Measurements from ENCODE around the gene PHF5A.
"Not testable (repeated sequence)": the region's sequence is repeated elsewhere in the genome, so short reads cannot be mapped to it uniquely, and the experiment has no call there.

Gene PHF5A

DNA sequence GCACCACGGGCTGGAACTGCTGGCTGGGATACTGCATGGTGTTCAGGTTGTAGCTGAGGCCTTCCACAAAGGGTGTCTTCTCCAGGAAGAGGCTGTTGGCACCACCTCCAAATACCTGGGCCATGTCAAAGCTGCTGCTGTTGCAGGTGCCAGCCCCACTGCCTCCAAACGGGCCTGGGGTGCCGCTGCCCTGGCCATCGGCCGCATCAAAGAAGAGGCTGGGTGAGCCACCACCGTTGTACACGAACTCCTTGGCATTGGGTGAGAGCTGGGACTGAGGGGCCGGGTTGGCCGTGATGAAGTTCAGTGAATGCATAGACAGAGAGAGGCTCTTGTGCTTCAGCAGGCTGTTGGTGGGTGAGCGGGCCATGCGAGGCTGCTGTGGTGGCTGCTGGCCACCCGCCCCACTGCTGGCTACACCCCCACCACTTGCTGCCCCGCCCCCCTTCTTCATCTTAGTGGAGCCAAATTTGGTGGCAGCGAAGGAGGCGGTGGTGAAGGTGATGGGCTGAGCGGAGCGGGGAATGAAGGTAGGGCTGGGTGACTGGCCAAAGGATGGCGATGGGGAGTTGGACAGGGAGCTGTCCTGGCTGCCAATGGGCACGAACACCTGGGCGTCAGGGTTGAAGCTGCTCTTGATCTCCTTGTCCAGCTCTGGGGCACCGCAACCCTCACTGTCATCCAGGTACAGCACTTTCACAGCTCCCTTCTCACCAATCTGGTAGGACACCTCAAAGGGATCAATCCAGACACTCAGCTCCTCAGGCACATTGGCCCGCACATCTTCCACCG lies 32.0 kb downstream of the PHF5A start:
- no peak overlapping the region for H3K9ac ChIP-seq (ENCODE audit: low read length in 5 of 5)
- H3K36me3 ChIP-seq (ENCODE audit: control insufficient read depth in 5 of 5, insufficient read depth in 5 of 5, low read length in 5 of 5) = peaks cover 0 to 60% (median 50%) of the 10 kb centered on the region in 5 donors

GRCh38 chr22:41435560-41435959 lies 32.9 kb downstream of the PHF5A start:
- peaks cover 2 to 67% (median 58%) of the 10 kb centered on the region in 5 donors for H3K4me1 ChIP-seq (ENCODE audit: control insufficient read depth in 5 of 5, insufficient read depth in 5 of 5, low read length in 5 of 5)
- no peaks in the 10 kb centered on the region for H3K9me3 ChIP-seq (ENCODE audit: control insufficient read depth in 5 of 5, low read length in 5 of 5)
- no peaks in the 10 kb centered on the region for H3K27me3 ChIP-seq (ENCODE audit: control insufficient read depth in 5 of 5, insufficient read depth in 4 of 5, low read length in 5 of 5)
- no peak overlapping the region for H3K4me3 ChIP-seq (ENCODE audit: low read depth in 1 of 5, low read length in 5 of 5)
- peaks cover 0 to 61% (median 49%) of the 10 kb centered on the region in 5 donors for H3K36me3 ChIP-seq (ENCODE audit: control insufficient read depth in 5 of 5, insufficient read depth in 5 of 5, low read length in 5 of 5)
- H3K27ac ChIP-seq (ENCODE audit: low read depth, low read length) = peak overlapping the region; percentile 50
- H3K9ac ChIP-seq (ENCODE audit: low read length in 5 of 5) = peak overlapping the region in 1 of 5 donors; percentile 59

More for the DNA sequence above, 32.0 kb downstream of the PHF5A start:
- H3K4me3 ChIP-seq (ENCODE audit: low read depth in 1 of 5, low read length in 5 of 5) = no peak overlapping the region
- no peaks in the 10 kb centered on the region for H3K27me3 ChIP-seq (ENCODE audit: control insufficient read depth in 5 of 5, insufficient read depth in 4 of 5, low read length in 5 of 5)
- no peaks in the 10 kb centered on the region for H3K9me3 ChIP-seq (ENCODE audit: control insufficient read depth in 5 of 5, low read length in 5 of 5)
- H3K27ac ChIP-seq (ENCODE audit: low read depth, low read length) = no peak overlapping the region
- H3K4me1 ChIP-seq (ENCODE audit: control insufficient read depth in 5 of 5, insufficient read depth in 5 of 5, low read length in 5 of 5) = peaks cover 2 to 71% (median 59%) of the 10 kb centered on the region in 5 donors

GRCh38 chr22:41434361-41435003 lies 34.0 kb downstream of the PHF5A start:
- peak overlapping the region; percentile 41 for H3K27ac ChIP-seq (ENCODE audit: low read depth, low read length)
- H3K27me3 ChIP-seq (ENCODE audit: control insufficient read depth in 5 of 5, insufficient read depth in 4 of 5, low read length in 5 of 5); H3K4me3 ChIP-seq (ENCODE audit: low read depth in 1 of 5, low read length in 5 of 5); H3K9me3 ChIP-seq (ENCODE audit: control insufficient read depth in 5 of 5, low read length in 5 of 5): not testable (repeated sequence)
- H3K36me3 ChIP-seq (ENCODE audit: control insufficient read depth in 5 of 5, insufficient read depth in 5 of 5, low read length in 5 of 5) = peaks cover 0 to 61% (median 49%) of the 10 kb centered on the region in 5 donors
- H3K4me1 ChIP-seq (ENCODE audit: control insufficient read depth in 5 of 5, insufficient read depth in 5 of 5, low read length in 5 of 5) = peaks cover 2 to 56% (median 52%) of the 10 kb centered on the region in 5 donors
- H3K9ac ChIP-seq (ENCODE audit: low read length in 5 of 5) = peak overlapping the region in 1 of 5 donors; percentile 20

GRCh38 chr22:41433480-41433879 lies 35.0 kb downstream of the PHF5A start:
- H3K4me3 ChIP-seq (ENCODE audit: low read depth in 1 of 5, low read length in 5 of 5); H3K9ac ChIP-seq (ENCODE audit: low read length in 5 of 5); H3K9me3 ChIP-seq (ENCODE audit: control insufficient read depth in 5 of 5, low read length in 5 of 5); H3K27me3 ChIP-seq (ENCODE audit: control insufficient read depth in 5 of 5, insufficient read depth in 4 of 5, low read length in 5 of 5); H3K27ac ChIP-seq (ENCODE audit: low read depth, low read length): not testable (repeated sequence)
- peaks cover 0 to 46% (median 42%) of the 10 kb centered on the region in 5 donors for H3K4me1 ChIP-seq (ENCODE audit: control insufficient read depth in 5 of 5, insufficient read depth in 5 of 5, low read length in 5 of 5)
- peaks cover 0 to 63% (median 45%) of the 10 kb centered on the region in 5 donors for H3K36me3 ChIP-seq (ENCODE audit: control insufficient read depth in 5 of 5, insufficient read depth in 5 of 5, low read length in 5 of 5)

GRCh38 chr22:41431656-41432055 lies 36.8 kb downstream of the PHF5A start:
- H3K27me3 ChIP-seq (ENCODE audit: control insufficient read depth in 5 of 5, insufficient read depth in 4 of 5, low read length in 5 of 5) = no peaks in the 10 kb centered on the region
- no peaks in the 10 kb centered on the region for H3K9me3 ChIP-seq (ENCODE audit: control insufficient read depth in 5 of 5, low read length in 5 of 5)
- peaks cover 0 to 45% (median 34%) of the 10 kb centered on the region in 5 donors for H3K4me1 ChIP-seq (ENCODE audit: control insufficient read depth in 5 of 5, insufficient read depth in 5 of 5, low read length in 5 of 5)
- H3K9ac ChIP-seq (ENCODE audit: low read length in 5 of 5) = no peak overlapping the region
- no peak overlapping the region for H3K27ac ChIP-seq (ENCODE audit: low read depth, low read length)
- no peak overlapping the region for H3K4me3 ChIP-seq (ENCODE audit: low read depth in 1 of 5, low read length in 5 of 5)
- peaks cover 0 to 62% (median 37%) of the 10 kb centered on the region in 5 donors for H3K36me3 ChIP-seq (ENCODE audit: control insufficient read depth in 5 of 5, insufficient read depth in 5 of 5, low read length in 5 of 5)

DNA sequence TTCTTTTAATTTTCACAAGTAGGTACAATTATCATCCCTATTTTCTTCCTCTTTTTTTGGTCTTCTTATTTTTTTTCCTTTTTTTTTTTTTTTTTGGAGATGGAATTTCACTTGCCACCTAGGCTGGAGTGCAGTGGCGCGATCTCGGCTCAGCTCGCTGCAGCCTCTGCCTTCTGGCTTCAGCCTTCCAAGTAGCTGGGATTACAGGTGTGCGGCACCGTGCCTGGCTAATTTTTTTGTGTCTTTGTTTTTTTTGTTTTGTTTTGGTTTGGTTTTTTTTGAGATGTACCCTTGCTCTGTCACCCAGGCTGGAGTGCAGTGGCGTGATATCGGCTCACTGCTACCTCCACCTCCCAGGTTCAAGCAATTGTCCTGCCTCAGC lies 38.5 kb downstream of the PHF5A start:
- Histone ChIP-seq H3K27me3 (ENCODE audit: control insufficient read depth in 5 of 5, insufficient read depth in 4 of 5, low read length in 5 of 5) (no peaks in the 10 kb centered on the region), H3K4me3 (ENCODE audit: low read depth in 1 of 5, low read length in 5 of 5) (no peak overlapping the region), H3K9me3 (ENCODE audit: control insufficient read depth in 5 of 5, low read length in 5 of 5) (no peaks in the 10 kb centered on the region), H3K36me3 (ENCODE audit: control insufficient read depth in 5 of 5, insufficient read depth in 5 of 5, low read length in 5 of 5) (peaks cover 0 to 56% (median 28%) of the 10 kb centered on the region in 5 donors), H3K4me1 (ENCODE audit: control insufficient read depth in 5 of 5, insufficient read depth in 5 of 5, low read length in 5 of 5) (peaks cover 0 to 30% (median 19%) of the 10 kb centered on the region in 5 donors), H3K27ac (ENCODE audit: low read depth, low read length) (peak overlapping the region; percentile 6), H3K9ac (ENCODE audit: low read length in 5 of 5) (no peak overlapping the region)

GRCh38 chr22:41429232-41429950 lies 39.1 kb downstream of the PHF5A start:
- Histone ChIP-seq H3K4me3 (ENCODE audit: low read depth in 1 of 5, low read length in 5 of 5) (no peak overlapping the region), H3K27ac (ENCODE audit: low read depth, low read length) (peak overlapping the region; percentile 6), H3K4me1 (ENCODE audit: control insufficient read depth in 5 of 5, insufficient read depth in 5 of 5, low read length in 5 of 5) (peaks cover 0 to 24% (median 13%) of the 10 kb centered on the region in 5 donors), H3K9me3 (ENCODE audit: control insufficient read depth in 5 of 5, low read length in 5 of 5) (no peaks in the 10 kb centered on the region), H3K9ac (ENCODE audit: low read length in 5 of 5) (no peak overlapping the region), H3K36me3 (ENCODE audit: control insufficient read depth in 5 of 5, insufficient read depth in 5 of 5, low read length in 5 of 5) (peaks cover 0 to 54% (median 26%) of the 10 kb centered on the region in 5 donors), H3K27me3 (ENCODE audit: control insufficient read depth in 5 of 5, insufficient read depth in 4 of 5, low read length in 5 of 5) (no peaks in the 10 kb centered on the region)

DNA sequence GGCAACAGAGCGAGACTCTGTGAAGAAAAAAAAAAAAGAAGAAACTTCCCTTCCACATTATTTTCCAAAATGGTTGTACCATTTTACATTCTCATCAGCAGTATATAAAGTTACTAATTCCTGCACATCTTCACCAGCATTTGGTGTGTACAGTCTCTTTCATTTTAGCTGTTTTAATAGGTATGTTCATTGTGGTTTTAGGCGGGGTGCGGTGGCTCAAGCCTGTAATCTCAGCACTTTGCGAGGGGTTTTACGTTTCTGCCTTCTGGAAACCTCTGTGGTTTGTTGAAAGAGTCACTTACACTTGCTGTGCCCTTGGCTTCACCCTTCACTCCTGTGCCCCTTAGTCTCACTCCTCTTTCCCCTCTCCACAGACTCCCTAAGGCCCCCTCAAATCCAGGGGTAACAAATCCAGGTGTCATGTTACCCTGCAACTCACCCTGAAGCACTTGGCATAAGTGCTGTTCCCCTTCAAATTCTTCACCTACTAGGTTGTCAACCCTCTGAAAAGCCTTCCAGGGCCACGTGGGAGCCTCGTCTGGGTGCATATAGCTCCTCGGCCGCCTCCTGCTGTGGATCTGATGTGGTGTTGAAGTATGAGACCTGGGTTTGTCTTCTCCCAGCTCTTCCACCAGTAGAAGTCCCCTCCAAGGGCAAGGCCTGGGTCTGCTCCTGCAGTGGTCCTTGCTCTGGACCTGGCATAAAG lies 42.7 kb downstream of the PHF5A start:
- Histone ChIP-seq H3K36me3 (ENCODE audit: control insufficient read depth in 5 of 5, insufficient read depth in 5 of 5, low read length in 5 of 5) (peaks cover 0 to 42% (median 17%) of the 10 kb centered on the region in 5 donors), H3K4me1 (ENCODE audit: control insufficient read depth in 5 of 5, insufficient read depth in 5 of 5, low read length in 5 of 5) (peaks cover 0 to 4% (median 0%) of the 10 kb centered on the region in 5 donors), H3K9ac (ENCODE audit: low read length in 5 of 5) (no peak overlapping the region), H3K27me3 (ENCODE audit: control insufficient read depth in 5 of 5, insufficient read depth in 4 of 5, low read length in 5 of 5) (no peaks in the 10 kb centered on the region), H3K9me3 (ENCODE audit: control insufficient read depth in 5 of 5, low read length in 5 of 5) (no peaks in the 10 kb centered on the region), H3K27ac (ENCODE audit: low read depth, low read length) (no peak overlapping the region), H3K4me3 (ENCODE audit: low read depth in 1 of 5, low read length in 5 of 5) (no peak overlapping the region)

DNA sequence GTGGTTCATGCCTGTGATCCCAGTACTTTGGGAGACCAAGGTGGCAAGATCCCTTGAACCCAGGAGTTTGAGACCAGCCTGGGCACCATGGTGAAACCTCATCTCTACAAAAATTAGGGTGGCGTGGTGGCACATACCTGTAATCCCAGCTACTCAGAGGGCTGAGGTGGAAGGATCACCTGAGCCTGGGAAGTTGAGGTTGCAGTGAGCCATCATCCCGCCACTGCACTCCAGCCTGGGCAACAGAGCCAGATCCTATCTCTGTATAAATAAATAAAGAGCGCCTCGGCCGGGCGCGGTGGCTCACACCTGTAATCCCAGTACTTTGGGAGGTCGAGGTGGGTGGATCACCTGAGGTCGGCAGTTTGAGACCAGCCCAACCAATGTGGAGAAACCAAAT lies 49.8 kb downstream of the PHF5A start:
- H3K4me3 ChIP-seq (ENCODE audit: low read depth in 1 of 5, low read length in 5 of 5) = no peak overlapping the region
- no peak overlapping the region for H3K27ac ChIP-seq (ENCODE audit: low read depth, low read length)
- H3K36me3 ChIP-seq (ENCODE audit: control insufficient read depth in 5 of 5, insufficient read depth in 5 of 5, low read length in 5 of 5) = peaks cover 0 to 8% (median 3%) of the 10 kb centered on the region in 5 donors
- H3K4me1 ChIP-seq (ENCODE audit: control insufficient read depth in 5 of 5, insufficient read depth in 5 of 5, low read length in 5 of 5) = peaks cover 14 to 43% (median 36%) of the 10 kb centered on the region in 5 donors
- no peaks in the 10 kb centered on the region for H3K9me3 ChIP-seq (ENCODE audit: control insufficient read depth in 5 of 5, low read length in 5 of 5)
- no peaks in the 10 kb centered on the region for H3K27me3 ChIP-seq (ENCODE audit: control insufficient read depth in 5 of 5, insufficient read depth in 4 of 5, low read length in 5 of 5)
- H3K9ac ChIP-seq (ENCODE audit: low read length in 5 of 5) = peak overlapping the region in 1 of 5 donors; percentile 38
